ENCODE results near the gene ITGAD. TPM values are rescaled to one million over a fixed set of nuclear protein-coding genes. Genes with fewer than 3 reads are reported as not detected.

Gene ITGAD
- total and polyA plus RNA-seq, 2 of the 13 experiments (the other 11 are each of a cell fraction or from before 2014, with no cell fraction given): not detected

GRCh38 chr16:31473264-31473984 is 80.3 kb downstream of the ITGAD start (continued):
- TF ChIP-seq ZNF576 (CRISPR knock-in tag; IDR thresholded peaks at IDR 0.05): no peak

- in situ Hi-C loops (cut with HindIII; ENCODE audit: extremely low pct_ligation_motif_present, low pct_unique_long_range_greater_than_20kb): no loop called here
- FAIRE-seq: no peak
- no peak for ATAC-seq
Measured at GRCh38 chr16:31474173-31474714, 81.1 kb downstream of the ITGAD start.

More at GRCh38 chr16:31474173-31474714, 81.1 kb downstream of the ITGAD start:
- Histone ChIP-seq H3K9ac (ENCODE audit: insufficient read depth, low read depth, low read length) (no peak overlapping the region), H4K20me1 (ENCODE audit: insufficient read depth, low read length) (no peaks in the 10 kb centered on the region), H3K4me1 (ENCODE audit: insufficient read depth, low read length) (peaks cover 64% of the 10 kb centered on the region), H3K36me3 (replicated peaks in 1 of 2; ENCODE audit: control insufficient read depth in 1 of 2, insufficient read depth in 2 of 2, low read length in 2 of 2) (no peaks in the 10 kb centered on the region), H3K27me3 (ENCODE audit: control insufficient read depth in 1 of 2, insufficient read depth in 2 of 2, low read length in 2 of 2) (peaks cover 0 to 7% of the 10 kb centered on the region in 2 experiments; a peak in 1 of 5 replicates), H3K27ac (ENCODE audit: extremely low read length, insufficient read depth, low read length) (no peak overlapping the region), H3K4me2 (ENCODE audit: low read depth, low read length) (no peak overlapping the region), H2AFZ (ENCODE audit: low read length) (no peak overlapping the region), H3K4me3 (replicated peaks in 1 of 3; ENCODE audit: insufficient read depth in 1 of 3, low read depth in 2 of 3, low read length in 3 of 3) (no peak overlapping the region), H3K9me3 (ENCODE audit: low read length) (no peaks in the 10 kb centered on the region), H3K79me2 (ENCODE audit: insufficient read depth, low read length) (no peaks in the 10 kb centered on the region)
- intact Hi-C loops (cut with micrococcal nuclease; ENCODE audit: unreplicated experiment): no loop called here
- BruUV-seq (replicated peaks): no TSS peak
- ChIA-PET POLR2A (interaction anchor here (1.3 to 5.0 kb wide), 2 partner anchors 13 to 16 kb away, joined by 3 to 110 read pairs; partner anchors contain the start of gene ARMC5), CTCF (ENCODE audit: low intra/inter-chr PET ratio, low total read pairs) (no interaction called here)
- TF ChIP-seq MTERF4 (CRISPR knock-in tag; IDR thresholded peaks at IDR 0.05): no peak
- no peak for TF ChIP-seq SSRP1 (CRISPR knock-in tag; IDR thresholded peaks at IDR 0.05)
- no peak for TF ChIP-seq ZNF205 (CRISPR knock-in tag; IDR thresholded peaks at IDR 0.05)
- TF ChIP-seq BATF2 (CRISPR knock-in tag; IDR thresholded peaks at IDR 0.05): no peak
- TF ChIP-seq AGO1 (IDR thresholded peaks at IDR 0.05; ENCODE audit: low read depth, low read length, poor library complexity, severe bottlenecking): peak; percentile 64
- TF ChIP-seq CTCF (CRISPR knock-in tag; IDR thresholded peaks at IDR 0.05): 0 out of 2 replicates have a peak, but pooled peaks have one; percentile 30
- no peak for TF ChIP-seq HOXA9 (CRISPR knock-in tag; IDR thresholded peaks at IDR 0.05; ENCODE audit: borderline replicate concordance)
- no peak for TF ChIP-seq MTA1 (CRISPR knock-in tag; IDR thresholded peaks at IDR 0.05; ENCODE audit: borderline replicate concordance)
- no peak for TF ChIP-seq RXRB (CRISPR knock-in tag; IDR thresholded peaks at IDR 0.05; ENCODE audit: borderline replicate concordance)
- peak; percentile 8; the same call in 1 of the 2 replicates for TF ChIP-seq SMC3 (IDR thresholded peaks at IDR 0.05; ENCODE audit: low read length)
- 0 out of 2 replicates have a peak, but pooled peaks have one; percentile 46 for TF ChIP-seq HIVEP1 (CRISPR knock-in tag; IDR thresholded peaks at IDR 0.05)
- 0 out of 2 replicates have a peak, but pooled peaks have one; percentile 14 for TF ChIP-seq ZNF687 (CRISPR knock-in tag; IDR thresholded peaks at IDR 0.05)
- DNase-seq (ENCODE audit: low spot score): no peak
- 65% methylated on average over 9 of the region's 12 CpGs for WGBS (ENCODE audit: low lambda C conversion rate)

All from HepG2 (cell line).